ENCODE data around the gene PALM. TPM values are rescaled to one million over a fixed set of nuclear protein-coding genes. Genes with fewer than 3 reads are reported as not detected.

Gene PALM
- total RNA-seq, 1 experiment from 2014 or later = 18.5 TPM

- Mint-ChIP-seq H3K27ac (peak overlapping the region; percentile 97 to 100 (median 99)), H3K4me1 (peaks cover 0 to 8% of the 10 kb centered on the region in 2 experiments; a peak in 2 of 4 replicates), H3K4me3 (peak overlapping the region; percentile 86 to 92), H3K9me3 (no peaks in the 10 kb centered on the region), H3K36me3 (ENCODE audit: insufficient read depth in 1 of 3, low read depth in 3 of 3) (no peaks in the 10 kb centered on the region), H3K27me3 (ENCODE audit: low read depth) (peaks cover 25% of the 10 kb centered on the region)
- Histone ChIP-seq H2BK5ac (ENCODE audit: insufficient read length, low read length) (no peak overlapping the region), H3K27me3 (ENCODE audit: insufficient read depth, low read length) (no peaks in the 10 kb centered on the region; the same call in 1 of the 2 replicates), H3K79me2 (ENCODE audit: insufficient read depth, low read length) (no peaks in the 10 kb centered on the region), H4K8ac (replicated peaks; ENCODE audit: insufficient read length, low read depth, low read length) (no peak overlapping the region), H3K4ac (ENCODE audit: low read depth, low read length) (no peak overlapping the region), H2AK5ac (ENCODE audit: insufficient read length, low read length) (no peak overlapping the region), H4K20me1 (ENCODE audit: control insufficient read depth, insufficient read depth, insufficient read length) (no peaks in the 10 kb centered on the region), H3K27ac (ENCODE audit: insufficient read length, low read depth, low read length) (no peak overlapping the region), H2BK15ac (ENCODE audit: low read depth, low read length) (no peak overlapping the region), H3K4me1 (ENCODE audit: insufficient read depth, low read length) (no peaks in the 10 kb centered on the region), H3K23me2 (ENCODE audit: insufficient read length, low read depth, low read length, poor library complexity, severe bottlenecking) (peaks cover 8% of the 10 kb centered on the region), H2BK12ac (ENCODE audit: insufficient read length, low read depth, low read length) (no peak overlapping the region), H3K79me1 (ENCODE audit: insufficient read depth, low read depth, low read length, poor library complexity, severe bottlenecking) (no peaks in the 10 kb centered on the region), H3K18ac (ENCODE audit: insufficient read length, low read depth, low read length) (peak overlapping the region; percentile 90), H3K56ac (ENCODE audit: insufficient read length, low read depth, low read length) (no peak overlapping the region), H2BK120ac (ENCODE audit: low read depth, low read length, poor library complexity, severe bottlenecking) (no peak overlapping the region), H3K9ac (ENCODE audit: extremely low read depth, insufficient read length, low read length) (no peak overlapping the region), H4K5ac (ENCODE audit: insufficient read length, low read depth, low read length) (no peak overlapping the region), H4K91ac (ENCODE audit: insufficient read length, low read depth, low read length) (no peak overlapping the region), H3K4me2 (ENCODE audit: insufficient read depth, insufficient read length, low read length) (peak overlapping the region; percentile 32), H3K23ac (ENCODE audit: insufficient read length, low read depth, low read length) (no peak overlapping the region), H2BK20ac (ENCODE audit: low read depth, low read length, poor library complexity, severe bottlenecking) (no peak overlapping the region), H2AFZ (ENCODE audit: low read length) (peak overlapping the region; percentile 93), H3K9me3 (ENCODE audit: control insufficient read depth, low read depth, low read length) (no peaks in the 10 kb centered on the region), H3T11ph (ENCODE audit: low read length) (no peak overlapping the region), H3K14ac (ENCODE audit: insufficient read depth, low read length) (peak overlapping the region; percentile 66; the same call in 1 of the 2 replicates)
- DNase-seq = peak; percentile 100
- TF ChIP-seq CTCF (conservative IDR thresholded peaks at IDR 0.05) = peak; percentile 49; the same call in 2 of the 3 replicates
- no CpG with 5 or more reads among the region's 70 CpGs for WGBS (ENCODE audit: extremely low coverage, insufficient read length, low lambda C conversion rate)
These were observed 28.3 kb upstream of the PALM start for GRCh38 chr19:680287-681028.
